Left renal cortex interstitium (tissue), 4 donors: ENCODE results near the gene ZFYVE27. TPM values are rescaled to one million over a fixed set of nuclear protein-coding genes. Genes with fewer than 3 reads are reported as not detected.
"Not testable (repeated sequence)": the region's sequence is repeated elsewhere in the genome, so short reads cannot be mapped to it uniquely, and the experiment has no call there.

Experiments used
- DNase-seq, 4 donors: peaks; one replicate each; pipeline ENCODE4 v3.0.0-alpha.2; 2013; ENCODE audit warnings: low read depth in 4 of 4, low spot score in 2 of 4, missing footprints in 1 of 4
- polyA plus RNA-seq, 4 donors: library from polyadenylated mRNA; unstranded; fragments of 120-200 nt; gene quantifications; one replicate each; pipeline ENCODE4 v1.2.1, GENCODE V29; 2013; ENCODE audit not compliant: insufficient read length in 4 of 4

Gene ZFYVE27, protein sequence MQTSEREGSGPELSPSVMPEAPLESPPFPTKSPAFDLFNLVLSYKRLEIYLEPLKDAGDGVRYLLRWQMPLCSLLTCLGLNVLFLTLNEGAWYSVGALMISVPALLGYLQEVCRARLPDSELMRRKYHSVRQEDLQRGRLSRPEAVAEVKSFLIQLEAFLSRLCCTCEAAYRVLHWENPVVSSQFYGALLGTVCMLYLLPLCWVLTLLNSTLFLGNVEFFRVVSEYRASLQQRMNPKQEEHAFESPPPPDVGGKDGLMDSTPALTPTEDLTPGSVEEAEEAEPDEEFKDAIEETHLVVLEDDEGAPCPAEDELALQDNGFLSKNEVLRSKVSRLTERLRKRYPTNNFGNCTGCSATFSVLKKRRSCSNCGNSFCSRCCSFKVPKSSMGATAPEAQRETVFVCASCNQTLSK
- polyA plus RNA-seq = 10 to 100 TPM; 20.2 to 40.5 (median 30.3) TPM

DNA sequence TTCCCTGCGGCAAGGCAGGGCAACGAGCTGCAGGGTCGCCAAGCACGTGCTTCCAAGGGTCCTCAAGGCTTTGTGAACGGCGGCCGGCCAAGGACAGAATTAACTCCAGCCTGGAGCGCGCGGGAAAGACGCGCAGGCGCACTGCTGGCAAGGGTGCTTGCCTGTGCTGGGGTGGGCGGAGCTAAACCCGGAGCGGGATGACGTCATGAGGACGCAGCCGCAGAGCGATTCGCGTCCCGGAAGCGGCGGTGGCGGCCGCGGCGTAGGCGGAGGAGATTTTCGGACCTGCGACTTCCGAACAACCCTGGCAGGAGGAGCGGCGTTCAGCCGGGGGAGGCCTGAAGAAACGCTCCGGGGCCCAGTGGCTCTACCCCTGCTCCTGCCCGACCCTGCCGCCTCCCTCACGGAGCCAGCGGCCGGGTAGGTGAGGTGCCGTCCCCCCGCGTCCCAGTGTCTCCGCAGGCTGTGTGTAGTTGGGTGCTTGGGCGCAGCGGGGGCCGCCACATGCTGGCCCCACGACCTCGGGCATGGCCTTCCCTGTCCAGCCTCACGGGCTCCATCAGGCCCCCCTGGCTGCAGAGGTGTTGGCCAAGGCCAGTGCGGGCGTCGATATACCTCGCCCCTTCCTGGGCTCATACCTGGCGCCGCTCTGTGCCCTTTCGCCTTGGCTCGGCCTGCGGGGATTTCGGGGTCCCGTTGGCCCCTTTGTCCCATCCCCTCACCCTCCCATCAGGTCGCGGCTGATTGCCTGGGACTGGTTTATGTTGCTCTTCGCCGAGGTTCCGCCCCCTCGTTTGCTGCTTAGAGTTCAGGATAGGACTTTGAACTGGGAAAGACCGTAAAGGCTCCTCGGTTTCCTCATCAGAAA, at the start of gene ZFYVE27:
ZFYVE27 (plus strand) TSS at position 227 of the 868 bp plus-strand sequence. CDS start 1,350 bp downstream, outside the sequence.
- peak; percentile 75 to 92 (median 87) for DNase-seq

DNA sequence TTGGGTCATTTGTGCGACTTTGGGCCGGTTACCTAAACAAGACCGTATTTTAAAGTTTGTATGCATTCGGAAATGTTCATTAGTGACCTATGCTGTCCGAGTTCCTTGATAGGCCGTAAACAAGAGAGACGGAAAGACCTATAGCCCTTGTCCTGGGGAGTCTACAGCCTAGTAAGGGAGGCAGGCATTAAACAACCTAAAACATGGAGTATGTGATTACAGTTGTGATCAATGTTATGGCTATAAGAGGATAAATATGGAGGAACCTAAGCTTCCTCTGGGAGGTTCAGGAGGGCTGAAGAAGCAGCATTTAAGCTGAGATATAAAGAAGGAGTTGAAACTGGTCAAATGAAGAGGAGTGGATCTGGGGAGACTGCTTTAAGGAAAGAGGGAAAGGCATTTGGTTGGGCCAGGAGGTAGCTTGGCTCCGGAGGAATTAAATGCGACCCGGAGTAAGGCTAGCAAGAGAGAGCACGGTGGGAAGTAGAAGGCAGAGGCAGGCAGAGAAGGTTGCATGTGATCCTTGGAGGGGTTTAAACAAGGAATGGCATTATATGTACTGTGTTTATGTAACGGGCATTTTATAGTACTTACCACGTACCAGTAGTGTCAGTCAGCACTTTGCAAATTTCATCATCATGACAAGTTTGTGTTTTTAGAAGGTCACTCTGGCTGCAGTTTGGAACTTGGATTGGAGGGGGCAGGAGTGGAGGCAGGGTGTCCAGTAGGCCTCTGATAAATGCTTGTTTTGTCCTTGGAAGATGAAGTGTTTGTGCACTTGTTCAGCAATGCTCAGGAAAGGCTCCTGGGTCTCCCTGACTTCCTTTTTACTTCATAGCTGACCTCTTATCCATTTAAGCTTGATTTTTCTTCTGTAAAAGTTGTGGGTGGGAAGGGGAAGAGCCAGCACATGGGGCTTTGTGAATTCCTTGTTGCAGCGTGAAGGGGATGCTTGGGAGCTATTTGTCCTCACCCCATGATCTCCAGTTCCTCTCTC, 48.8 kb upstream of the ZFYVE27 start:
- DNase-seq = peak in 1 of 4 donors; percentile 47

DNA sequence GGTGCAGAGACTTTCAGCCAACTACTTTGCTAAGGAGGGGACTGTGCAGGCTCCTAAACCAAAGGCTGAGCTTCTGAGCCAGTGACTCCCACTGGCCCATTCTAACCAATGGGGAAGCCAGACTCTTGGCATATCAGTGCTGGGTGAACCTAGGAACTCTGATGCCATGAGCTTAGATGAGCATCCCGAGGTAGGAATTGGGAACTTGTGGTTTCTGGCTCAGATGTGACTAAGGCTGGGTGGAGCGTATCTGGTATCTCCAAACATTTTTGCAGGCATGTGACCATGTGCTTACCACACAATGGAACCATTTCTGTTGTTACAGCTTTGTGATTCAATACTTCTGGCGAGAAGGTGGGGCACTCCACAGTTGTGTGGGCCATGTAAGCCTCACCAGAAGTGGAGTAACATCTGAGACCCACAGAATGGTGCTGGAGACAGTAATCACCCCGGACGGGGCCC, 47.3 kb upstream of the ZFYVE27 start:
- no peak for DNase-seq

DNA sequence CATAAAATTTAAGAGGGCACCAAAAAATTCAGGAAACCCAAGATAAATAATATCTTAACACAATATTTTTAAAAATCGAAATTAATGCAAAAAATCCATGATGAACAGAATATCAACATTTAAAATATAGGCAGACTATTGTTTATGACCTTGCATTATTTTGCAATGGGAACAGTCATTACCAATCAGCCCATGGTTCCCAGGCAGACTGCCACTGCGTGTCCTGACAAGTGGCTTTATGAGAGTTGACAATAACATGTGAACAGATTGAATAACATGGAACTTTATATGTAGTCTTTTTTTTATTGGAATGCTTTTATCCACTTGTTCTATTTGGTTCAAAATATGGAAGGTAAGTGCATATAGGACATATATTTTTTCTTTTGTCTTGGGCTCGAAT, 46.8 kb upstream of the ZFYVE27 start:
- DNase-seq = no peak

DNA sequence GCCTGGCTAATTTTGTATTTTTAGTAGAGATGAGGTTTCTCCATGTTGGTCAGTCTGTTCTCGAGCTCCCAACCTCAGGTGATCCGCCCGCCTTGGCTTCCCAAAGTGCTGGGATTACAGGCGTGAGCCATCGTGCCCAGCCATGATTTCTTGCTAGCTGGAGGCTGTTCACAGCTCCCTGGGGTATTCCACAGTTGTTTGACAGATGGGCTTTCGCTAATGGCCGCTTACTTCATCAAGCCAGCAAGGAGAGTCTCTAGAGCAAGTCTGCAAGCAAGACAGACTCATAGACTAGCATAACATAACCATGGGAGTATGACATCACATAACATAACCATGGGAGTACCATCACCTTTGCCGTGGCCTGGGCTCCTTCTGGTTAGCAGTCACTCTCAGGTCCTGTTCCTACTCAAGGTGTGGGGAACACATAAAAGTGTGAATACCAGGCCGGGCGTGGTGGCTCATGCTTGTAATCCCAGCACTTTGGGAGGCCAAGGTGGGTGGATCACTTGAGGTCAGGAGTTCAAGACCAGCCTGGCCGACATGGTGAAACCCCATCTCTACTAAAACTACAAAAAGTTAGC, 38.8 kb upstream of the ZFYVE27 start:
- DNase-seq = not testable (repeated sequence)

DNA sequence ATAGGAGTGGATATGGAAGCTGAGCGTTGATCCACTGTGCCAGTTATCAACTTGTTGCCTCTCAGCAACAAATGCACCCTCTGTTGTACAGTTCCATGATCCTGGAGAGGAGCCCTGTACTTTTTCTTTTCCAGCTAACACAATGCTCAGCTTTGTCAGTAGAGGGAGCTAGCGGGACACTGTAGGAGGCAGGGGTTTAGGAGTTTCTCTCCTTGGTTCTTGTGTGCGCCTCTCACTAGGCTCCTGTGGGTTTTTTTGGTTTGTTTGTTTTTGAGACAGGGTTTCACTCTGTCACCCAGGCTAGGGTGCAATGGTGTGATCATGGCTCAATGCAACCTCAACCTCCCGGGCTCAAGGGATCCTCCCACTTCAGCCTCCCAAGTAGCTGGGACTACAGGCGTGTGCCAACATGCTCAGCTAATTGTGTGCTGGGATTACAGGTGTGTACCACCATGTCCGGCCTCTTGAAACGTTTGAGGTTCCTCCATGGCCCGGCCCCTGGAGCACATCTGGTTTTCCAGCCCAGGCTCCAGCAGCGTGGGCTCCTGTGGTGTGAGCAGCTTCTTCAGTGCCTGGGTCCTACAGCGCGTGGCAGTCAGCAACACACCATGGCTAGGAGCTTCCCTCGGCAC, 35.4 kb upstream of the ZFYVE27 start:
- DNase-seq = peak in 1 of 4 donors; percentile 63

DNA sequence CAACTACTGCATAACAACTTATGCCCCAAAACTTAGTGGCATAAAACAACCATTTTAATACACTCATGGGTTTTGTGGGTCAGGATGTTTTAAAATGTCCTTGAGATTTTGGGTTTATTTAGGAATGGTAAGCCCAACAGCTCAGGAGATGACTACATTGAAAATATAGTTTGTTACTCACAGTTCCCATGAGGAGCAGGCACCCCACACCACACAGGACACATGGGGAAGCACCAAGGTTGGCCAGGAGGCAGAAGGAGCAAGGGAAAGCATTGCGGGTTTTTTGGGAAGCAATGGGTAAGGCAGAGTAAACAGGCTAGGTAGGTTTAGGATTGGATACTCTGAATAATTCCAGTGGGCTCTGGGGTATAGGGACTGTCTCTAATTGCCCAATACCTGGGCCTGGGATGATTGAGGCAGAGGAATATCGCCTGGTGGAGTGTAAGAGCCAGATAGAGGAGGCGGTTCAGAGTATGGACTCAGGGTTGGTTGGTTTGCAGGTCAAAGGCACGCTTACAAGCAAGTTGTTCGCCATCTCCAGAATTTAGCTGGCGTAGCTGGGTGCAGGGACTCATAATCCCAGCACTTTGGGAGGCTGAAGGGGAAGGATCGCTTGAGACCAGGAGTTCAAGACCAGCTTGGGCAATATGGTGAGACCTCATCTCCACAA, 33.4 kb upstream of the ZFYVE27 start:
- no peak for DNase-seq

DNA sequence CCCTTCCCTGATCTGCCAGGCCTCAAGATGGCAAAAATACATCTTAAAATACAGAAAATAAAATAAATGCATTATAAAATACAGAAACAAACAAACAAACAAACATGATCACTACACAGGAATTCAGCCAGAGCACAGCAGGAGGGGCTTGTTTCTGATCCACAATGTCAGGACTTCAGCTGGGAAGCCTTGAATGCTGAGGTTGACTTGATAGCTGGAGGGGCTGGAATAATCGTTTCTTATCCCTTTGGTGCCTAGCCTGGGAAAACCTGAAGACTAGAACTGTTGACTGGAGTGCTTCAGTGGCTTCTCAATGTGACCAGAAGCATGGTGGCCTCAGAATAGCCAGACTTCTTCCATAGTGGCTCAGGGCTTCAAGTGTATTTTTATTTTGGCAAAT, 32.6 kb upstream of the ZFYVE27 start:
- DNase-seq = no peak

DNA sequence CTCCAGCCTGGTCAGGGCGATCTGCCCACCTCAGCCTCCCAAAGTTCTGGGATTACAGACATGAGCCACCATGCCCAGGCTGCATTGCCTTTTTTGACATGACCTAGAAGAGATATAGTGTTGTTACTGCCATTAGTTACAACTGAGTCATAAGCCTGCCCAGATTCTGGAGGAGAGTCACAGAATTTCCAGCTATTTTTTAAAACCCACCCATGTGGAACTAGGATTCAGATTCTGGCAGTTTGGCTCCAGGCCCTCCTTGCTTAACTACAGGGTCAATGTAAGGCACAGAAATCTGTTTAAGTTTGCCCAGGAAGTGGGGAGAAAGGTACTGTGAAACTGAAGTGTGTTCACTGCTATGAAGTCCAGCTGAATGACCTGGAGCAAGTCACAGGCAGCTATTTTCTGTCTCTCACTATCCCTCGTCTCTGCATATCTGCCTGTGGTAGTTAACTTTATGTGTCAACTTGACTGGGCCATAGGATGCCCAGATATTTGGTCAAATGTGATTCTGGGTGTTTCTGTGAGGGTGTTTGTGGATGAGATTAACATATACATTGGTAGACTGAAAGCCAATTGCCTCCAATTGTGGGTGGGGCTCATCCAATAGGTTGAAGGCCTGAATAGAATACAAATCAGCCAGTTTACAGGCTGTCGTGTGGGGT, 31.8 kb upstream of the ZFYVE27 start:
- DNase-seq = no peak

DNA sequence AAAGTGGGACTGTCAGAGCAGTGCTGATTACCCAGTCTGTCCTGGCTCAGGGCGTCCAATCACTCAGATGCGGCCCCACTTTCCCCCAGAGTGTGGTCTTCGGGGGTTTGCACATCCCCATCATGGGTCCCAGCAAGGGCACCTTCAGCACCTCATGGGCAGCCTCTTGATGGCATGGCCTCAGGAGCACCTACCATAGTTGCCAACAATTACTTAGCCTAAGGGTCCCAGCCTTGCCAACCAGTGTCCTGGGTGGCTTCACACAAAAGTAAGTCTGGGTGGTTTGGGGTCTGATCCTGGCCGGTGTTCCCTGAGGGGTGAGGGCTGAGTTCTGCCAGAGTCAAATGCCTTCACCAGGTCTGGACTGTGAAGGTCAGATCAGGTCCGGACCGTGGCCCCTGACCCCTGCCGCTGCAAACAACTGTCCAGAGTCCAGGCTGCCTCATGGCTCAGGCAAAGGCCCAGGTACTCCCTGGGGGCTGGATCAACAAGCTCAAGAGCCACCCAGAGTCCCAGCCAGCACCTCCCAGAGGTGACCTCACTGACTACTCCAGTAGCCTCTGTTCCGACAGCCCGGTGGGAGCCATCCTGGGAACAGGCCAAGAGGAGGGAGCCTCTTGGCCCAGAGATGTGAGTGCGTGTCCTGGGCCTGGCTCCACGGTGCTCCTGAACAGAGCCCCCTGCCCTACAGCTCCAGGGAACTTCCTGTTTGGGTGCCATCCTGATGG, 29.6 kb upstream of the ZFYVE27 start:
- DNase-seq = no peak

DNA sequence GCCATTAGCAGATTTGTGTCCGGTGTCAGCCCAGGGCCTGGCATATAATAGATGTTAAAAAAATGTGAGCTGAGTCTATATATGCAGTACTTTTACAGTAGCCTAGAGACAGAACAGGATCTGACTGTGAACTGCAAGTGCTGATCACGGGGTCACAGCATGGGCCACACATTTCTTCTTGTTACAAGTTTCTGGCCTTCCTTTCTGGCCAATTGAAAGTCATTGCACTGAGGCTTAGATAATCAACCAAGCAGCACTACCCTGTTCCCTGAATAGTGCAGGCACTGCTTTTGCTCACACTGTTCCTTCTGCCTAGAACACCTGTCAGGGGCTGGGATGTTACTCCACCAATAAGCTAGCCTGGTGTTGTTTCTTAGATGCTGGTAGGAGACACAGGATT, 28.8 kb upstream of the ZFYVE27 start:
- DNase-seq = no peak

DNA sequence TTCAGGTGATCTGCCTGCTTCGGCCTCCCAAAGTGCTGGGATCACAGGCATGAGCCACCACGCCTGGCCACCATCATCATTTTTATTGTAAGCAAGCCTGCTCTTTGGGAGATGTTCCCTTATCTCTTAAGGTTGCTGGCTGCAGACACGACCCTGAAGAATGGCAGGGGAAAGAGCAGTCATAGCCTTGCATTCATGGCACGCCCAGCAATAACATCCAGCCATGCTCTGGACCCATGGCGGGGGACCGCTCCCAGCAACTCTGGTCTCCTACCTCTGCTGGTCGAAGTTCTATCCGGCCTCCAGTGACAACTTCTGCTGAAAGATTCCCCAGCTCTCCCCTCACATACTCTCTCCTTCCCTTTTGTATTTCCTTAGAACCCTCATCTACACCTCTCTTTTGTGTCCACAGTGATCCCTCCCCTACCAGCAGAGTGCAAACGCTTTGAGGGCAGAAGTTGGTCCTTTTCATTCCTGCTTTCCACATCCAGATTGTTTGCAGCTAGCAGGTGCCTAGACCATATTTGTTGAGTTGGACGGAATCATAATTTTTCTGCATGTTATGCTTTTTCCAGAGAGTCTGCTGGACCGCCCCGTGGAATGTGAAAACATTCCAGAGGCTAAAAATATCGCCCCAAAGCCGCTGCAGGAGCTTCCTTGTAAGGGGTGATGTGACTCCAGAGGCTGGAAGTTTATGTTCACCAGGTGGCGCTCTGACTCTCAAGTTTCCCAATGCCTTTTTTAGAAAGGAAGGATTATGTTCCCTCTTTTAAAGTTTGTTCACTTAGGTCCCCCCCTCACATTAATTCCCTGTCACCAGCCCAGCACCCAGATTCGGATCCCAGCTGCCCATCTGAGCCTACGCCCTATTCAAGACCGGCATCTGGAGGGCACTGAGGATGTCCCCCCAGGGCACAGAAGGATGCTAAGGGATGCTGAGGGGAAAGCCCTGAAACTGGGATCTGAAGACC, 27.7 kb upstream of the ZFYVE27 start:
- peak in 1 of 4 donors; percentile 72 for DNase-seq

DNA sequence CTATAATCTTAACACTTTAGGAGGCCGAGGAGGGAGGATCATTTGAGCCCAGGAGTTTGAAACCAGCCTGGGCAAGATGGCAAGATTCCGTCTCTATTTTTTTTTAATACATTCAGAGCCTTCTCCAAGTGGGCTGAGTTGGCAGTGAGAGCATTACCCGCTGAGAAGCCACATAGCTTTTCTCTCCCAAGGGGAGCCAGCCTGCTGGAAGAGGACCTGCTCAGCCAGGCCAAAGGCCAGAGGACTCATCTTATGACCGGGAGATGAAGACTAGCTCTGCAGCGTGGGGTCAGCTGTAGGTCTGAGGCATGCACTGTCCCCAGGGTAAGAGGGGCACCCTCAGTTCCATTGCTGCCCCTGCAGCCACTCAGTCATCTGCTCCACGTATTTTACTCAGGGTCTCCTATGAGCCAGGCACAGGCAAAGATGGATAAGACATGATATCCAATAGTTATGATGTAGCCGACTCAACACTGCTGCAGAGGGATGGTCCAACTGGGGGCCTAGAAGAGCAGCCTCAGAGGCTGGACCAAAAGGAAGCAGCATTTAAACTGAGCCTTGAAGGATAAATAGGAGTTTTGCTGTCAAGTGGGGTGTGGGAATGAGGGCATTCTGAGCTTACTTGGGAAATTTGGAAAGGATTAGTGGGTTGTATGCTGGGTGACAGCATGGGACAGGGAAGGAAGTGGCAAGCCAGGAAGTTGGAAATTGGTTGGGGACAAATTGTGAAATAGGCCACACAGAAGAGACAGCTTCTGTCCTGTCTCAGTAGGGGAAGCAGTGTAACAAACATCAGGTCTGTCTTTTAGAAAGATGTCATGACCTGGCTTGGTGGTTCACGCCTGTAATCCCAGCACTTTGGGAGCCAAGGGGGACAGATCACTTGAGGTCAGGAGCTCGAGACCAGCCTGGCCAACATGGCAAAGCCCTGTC, 25.0 kb upstream of the ZFYVE27 start:
- no peak for DNase-seq

DNA sequence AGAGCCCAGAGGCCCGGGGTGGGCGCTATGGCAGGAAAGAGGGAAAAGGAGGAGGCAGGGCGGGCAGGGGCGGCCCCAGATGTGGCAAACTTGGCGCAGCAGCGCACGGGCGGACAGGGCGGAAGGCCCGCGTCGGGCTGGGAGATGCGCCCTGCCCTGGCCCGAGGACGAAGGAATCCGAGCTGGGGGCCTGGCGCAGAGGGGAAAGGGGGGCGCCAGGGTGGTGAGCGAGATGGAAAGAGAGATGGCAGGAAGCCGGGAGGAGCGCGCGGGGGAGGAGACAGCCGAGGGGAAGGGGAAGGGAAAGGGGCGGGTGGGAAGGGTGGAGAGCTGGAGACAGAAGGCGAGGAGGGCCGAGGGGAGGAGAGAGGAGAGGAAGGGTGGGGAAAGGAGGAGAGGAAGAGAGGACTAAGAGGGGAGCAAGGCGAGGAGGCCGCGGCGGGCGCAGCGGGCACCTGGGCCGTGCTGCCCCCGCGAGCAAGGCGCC, 23.5 kb upstream of the ZFYVE27 start, which contains the start of gene MARVELD1:
MARVELD1 (plus strand) TSS at position 392 of the 487 bp plus-strand sequence. CDS start 147 bp downstream, outside the sequence.
- DNase-seq = peak in 1 of 4 donors; percentile 73

DNA sequence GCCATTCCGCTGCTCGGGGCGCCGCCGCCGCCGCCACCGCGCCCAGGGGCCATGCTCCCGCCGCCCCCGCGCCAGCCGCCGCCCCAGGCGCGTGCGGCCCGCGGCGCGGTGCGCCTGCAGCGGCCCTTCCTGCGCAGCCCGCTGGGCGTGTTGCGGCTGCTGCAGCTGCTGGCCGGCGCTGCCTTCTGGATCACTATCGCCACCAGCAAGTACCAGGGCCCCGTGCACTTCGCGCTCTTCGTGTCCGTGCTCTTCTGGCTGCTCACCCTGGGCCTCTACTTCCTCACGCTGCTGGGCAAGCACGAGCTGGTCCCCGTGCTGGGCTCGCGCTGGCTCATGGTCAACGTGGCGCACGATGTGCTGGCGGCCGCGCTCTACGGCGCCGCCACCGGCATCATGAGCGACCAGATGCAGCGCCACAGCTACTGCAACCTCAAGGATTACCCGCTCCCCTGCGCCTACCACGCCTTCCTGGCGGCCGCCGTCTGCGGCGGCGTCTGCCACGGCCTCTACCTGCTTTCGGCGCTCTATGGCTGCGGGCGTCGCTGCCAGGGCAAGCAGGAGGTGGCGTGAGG, 23.0 kb upstream of the ZFYVE27 start:
- DNase-seq = no peak
